Cardiac fibroblast (primary cell): ENCODE data around the gene RAD51AP2.
A peak's percentile ranks its signal among the peaks of the same experiment; 100 is the strongest.

Experiments
- DNase-seq, 2 donors: peaks; one replicate each; pipeline versions ENCODE4 v3.0.0 to v3.0.0-alpha.2; 2010; ENCODE audit warnings: low read depth in 2 of 2
- H3K4me3 ChIP-seq, 2 donors: replicated peaks in 1 of 2; 1 replicate in 1 of 2; 2 replicates in 1 of 2; pipeline ENCODE4 v1.5.1; 2011; ENCODE audit warnings: low read depth in 2 of 2, low read length in 2 of 2, mild to moderate bottlenecking in 2 of 2, moderate library complexity in 1 of 2
- CTCF ChIP-seq: IDR thresholded peaks from one replicate; pipeline ENCODE4 v1.5.1; 2011; ENCODE audit warnings: low read depth, mild to moderate bottlenecking, low read length, inconsistent platforms

Gene RAD51AP2

DNA sequence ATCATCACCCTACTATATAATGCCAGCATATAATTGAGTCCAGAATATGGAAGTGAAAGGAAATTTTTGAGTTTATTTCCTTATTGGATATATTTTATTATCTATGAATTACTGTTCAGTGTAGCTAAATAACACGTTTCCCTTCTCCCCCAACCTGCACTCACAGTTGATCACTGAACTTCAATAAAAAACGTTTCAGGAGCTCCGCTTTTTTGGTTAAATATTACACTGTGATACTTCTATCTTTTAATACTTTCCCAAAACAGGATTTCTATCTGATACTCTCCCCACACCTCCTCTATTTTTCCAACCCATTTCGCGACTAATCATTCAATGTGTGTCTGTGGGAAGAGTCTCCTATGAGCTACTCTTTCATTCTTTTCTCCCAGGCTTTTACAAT lies 29.5 kb upstream of the RAD51AP2 start:
- no peak overlapping the region for H3K4me3 ChIP-seq
- no peak for TF ChIP-seq CTCF
- no peak for DNase-seq

DNA sequence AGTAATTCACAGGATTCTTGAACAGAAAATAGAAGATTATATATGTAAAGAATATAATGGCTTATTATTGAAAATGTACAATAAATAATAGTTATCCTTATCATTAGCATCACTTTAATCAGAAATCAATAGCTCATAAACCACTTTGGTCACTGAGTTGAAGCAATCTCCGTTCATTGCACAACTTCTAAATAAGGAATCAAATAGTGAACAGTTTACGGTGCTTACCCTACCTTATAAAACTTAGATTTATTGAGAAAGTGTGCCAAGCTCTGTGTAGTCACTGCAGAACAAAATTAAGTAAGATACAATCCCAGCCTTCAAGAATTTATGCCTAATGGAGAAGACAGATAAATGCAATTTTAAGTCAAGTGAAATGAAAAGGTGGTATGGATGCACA lies 29.0 kb upstream of the RAD51AP2 start:
- no peak for TF ChIP-seq CTCF

DNA sequence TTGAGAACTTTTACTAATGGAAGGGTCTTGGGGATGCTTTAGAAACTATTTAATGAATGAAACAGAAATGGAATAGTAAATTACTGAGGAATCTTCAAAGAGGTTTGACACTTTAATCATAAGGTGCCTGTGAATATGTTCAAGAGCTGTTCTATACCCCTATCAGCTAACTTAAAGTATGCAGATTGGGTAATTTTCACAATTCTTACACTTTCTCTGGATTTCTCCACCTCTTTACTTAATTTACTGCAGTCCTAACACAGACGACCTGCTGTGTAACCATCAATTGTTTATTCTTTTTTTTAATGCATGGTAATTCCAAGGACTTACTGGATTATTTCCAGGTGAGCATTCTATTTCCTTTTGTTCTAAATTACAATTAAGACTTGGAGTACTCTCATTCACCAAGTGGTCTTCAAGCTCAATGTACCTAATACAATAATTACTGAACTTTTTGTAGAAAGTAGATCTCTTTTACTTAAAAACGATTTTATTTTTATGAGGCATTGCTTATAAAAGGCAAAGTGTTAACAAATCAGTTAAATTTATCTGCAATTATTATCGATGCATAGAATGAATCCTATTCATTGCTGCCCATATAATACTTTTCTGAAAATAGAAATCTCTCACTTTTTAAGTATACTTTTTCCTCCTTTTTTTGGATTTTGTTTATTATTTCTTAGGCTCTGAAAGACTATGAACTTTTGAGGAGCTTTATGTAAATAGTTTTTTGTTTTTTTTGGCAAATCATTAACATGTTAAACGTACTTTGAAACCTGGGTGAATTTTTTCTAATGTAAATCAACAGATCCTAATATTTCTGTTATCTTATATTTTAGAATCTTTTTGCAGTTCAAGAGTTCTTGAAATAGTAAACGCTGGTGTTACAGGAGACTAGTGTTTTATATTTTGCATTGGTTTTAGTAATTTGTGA lies 27.7 kb upstream of the RAD51AP2 start:
- H3K4me3 ChIP-seq, result no peak overlapping the region
- DNase-seq, result no peak
- no peak for TF ChIP-seq CTCF

More for the DNA sequence above, 29.0 kb upstream of the RAD51AP2 start:
- no peak for DNase-seq
- H3K4me3 ChIP-seq, result no peak overlapping the region

DNA sequence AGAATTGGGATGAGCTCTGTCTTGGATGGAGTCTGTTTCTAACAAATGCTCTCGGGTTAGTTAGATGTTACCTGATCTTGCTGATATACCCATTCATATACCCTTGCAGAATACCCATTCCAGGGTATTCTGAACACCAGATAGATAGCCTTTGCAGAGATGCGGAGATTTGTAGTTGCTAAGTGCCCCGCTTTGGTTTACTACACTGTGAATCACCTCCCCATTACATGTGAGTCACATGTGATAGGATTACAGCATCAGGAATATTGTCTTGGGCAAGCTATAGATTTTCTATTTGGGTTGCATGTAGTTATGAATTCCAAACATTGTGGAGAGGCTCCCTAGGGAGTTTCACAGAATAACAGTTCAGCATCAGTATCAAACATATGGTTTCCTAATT lies 26.0 kb upstream of the RAD51AP2 start:
- peak; percentile 9 to 45 for DNase-seq
- TF ChIP-seq CTCF, result no peak

DNA sequence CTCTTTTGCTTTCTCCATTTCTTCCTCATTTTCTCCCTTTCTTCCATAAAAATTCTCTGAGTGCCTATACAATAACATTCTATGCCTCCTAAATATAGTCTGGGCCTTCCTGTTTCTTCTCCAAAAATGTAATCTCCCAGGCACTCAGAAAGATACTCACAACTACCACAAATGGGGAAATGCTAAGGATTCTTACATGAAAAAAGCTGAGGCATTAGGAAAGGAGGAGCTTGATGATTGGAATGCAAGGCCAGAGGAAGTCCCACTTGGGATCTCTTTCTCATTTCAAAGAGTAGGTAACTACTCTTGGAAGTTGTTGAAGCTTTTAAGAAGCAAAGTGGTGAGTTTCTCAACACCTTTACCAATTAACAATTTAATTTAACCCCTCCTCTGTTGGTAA lies 25.6 kb upstream of the RAD51AP2 start:
- peak; percentile 7 to 22 for DNase-seq
- no peak for TF ChIP-seq CTCF
- H3K4me3 ChIP-seq, result no peak overlapping the region

More for the DNA sequence above, 26.0 kb upstream of the RAD51AP2 start:
- H3K4me3 ChIP-seq, result no peak overlapping the region

DNA sequence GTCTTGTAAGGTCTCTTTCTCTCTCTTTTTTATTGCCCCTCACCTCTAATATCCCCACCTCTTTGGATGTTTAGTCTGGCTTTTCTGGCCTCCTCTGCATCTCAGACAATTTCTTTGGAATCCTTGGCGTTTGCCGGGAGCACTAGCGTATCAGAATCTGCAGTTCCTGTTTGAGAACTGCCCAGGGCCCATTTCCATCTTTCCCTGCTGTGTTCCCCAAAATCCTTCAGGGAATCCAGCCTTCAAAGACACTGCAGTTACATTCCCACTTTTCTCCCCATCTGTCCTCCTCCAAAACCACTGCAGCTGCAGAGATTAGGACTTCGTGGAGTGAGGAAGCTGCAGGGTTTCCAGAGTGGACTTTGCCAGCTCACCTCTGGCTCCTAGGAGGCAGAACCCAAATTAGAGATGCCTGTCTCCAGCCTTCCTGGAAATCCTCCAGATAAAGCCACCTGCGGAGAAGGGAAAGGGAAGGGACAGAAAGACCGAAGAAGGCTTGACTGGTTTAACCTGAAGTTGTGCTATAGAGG lies 25.0 kb upstream of the RAD51AP2 start:
- H3K4me3 ChIP-seq, result no peak overlapping the region
- TF ChIP-seq CTCF, result no peak
- DNase-seq, result no peak
